Measurements from ENCODE around the gene MYH7B. TPM values are rescaled to one million over a fixed set of nuclear protein-coding genes. Genes with fewer than 3 reads are reported as not detected.

Gene MYH7B
- total and polyA plus RNA-seq, 2 experiments from 2014 or later: 0.10 to 1.1 TPM

- Histone ChIP-seq H3K36me3 (ENCODE audit: insufficient read depth) (no peaks in the 10 kb centered on the region), H3F3A (replicated peaks; ENCODE audit: low read depth) (no peaks in the 10 kb centered on the region), H3K4me2 (no peak overlapping the region), H2AFZ (no peak overlapping the region), H3K4me3 (no peak overlapping the region), H3K27ac (ENCODE audit: low read depth) (no peak overlapping the region), H3K4me1 (ENCODE audit: insufficient read depth) (no peaks in the 10 kb centered on the region), H3K27me3 (ENCODE audit: insufficient read depth) (no peaks in the 10 kb centered on the region), H3K79me2 (replicated peaks; ENCODE audit: insufficient read depth) (no peaks in the 10 kb centered on the region), H4K20me1 (replicated peaks; ENCODE audit: insufficient read depth) (0 out of 2 replicates have a peak, but pooled peaks cover 3% of the 10 kb centered on the region), H3K9me2 (ENCODE audit: insufficient read depth) (peaks cover 5% of the 10 kb centered on the region; the same call in 1 of the 2 replicates)
- Mint-ChIP-seq H3K36me3 (ENCODE audit: low read depth) (peaks cover 12% of the 10 kb centered on the region; the same call in 2 of the 3 replicates), H3K27me3 (ENCODE audit: insufficient read depth, low read depth, poor library complexity) (peaks cover 3% of the 10 kb centered on the region), H3K9me3 (no peaks in the 10 kb centered on the region), H3K27ac (no peak overlapping the region), H3K4me1 (no peaks in the 10 kb centered on the region), H3K4me3 (no peak overlapping the region)
- TF ChIP-seq STAT1 (IDR thresholded peaks at IDR 0.05; ENCODE audit: unreplicated experiment): no peak
- TF ChIP-seq EZH2phosphoT487 (IDR thresholded peaks at IDR 0.05; ENCODE audit: unreplicated experiment): no peak
- TF ChIP-seq JUNB (IDR thresholded peaks at IDR 0.05; ENCODE audit: unreplicated experiment): no peak
- TF ChIP-seq, protein P1, sequence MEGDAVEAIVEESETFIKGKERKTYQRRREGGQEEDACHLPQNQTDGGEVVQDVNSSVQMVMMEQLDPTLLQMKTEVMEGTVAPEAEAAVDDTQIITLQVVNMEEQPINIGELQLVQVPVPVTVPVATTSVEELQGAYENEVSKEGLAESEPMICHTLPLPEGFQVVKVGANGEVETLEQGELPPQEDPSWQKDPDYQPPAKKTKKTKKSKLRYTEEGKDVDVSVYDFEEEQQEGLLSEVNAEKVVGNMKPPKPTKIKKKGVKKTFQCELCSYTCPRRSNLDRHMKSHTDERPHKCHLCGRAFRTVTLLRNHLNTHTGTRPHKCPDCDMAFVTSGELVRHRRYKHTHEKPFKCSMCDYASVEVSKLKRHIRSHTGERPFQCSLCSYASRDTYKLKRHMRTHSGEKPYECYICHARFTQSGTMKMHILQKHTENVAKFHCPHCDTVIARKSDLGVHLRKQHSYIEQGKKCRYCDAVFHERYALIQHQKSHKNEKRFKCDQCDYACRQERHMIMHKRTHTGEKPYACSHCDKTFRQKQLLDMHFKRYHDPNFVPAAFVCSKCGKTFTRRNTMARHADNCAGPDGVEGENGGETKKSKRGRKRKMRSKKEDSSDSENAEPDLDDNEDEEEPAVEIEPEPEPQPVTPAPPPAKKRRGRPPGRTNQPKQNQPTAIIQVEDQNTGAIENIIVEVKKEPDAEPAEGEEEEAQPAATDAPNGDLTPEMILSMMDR (conservative IDR thresholded peaks at IDR 0.05; ENCODE audit: low read depth in 2 of 2): no peak
- no peak for TF ChIP-seq ZNF114 (CRISPR knock-in tag; IDR thresholded peaks at IDR 0.05)
- TF ChIP-seq ETS1 (IDR thresholded peaks at IDR 0.05): no peak
- no peak for TF ChIP-seq ZNF331 (CRISPR knock-in tag; IDR thresholded peaks at IDR 0.05; ENCODE audit: low read depth)
- TF ChIP-seq POLR2AphosphoS5 (IDR thresholded peaks at IDR 0.05; ENCODE audit: low read depth): no peak
- TF ChIP-seq NANOG (IDR thresholded peaks at IDR 0.05; ENCODE audit: borderline replicate concordance): no peak
- TF ChIP-seq, protein P2, sequence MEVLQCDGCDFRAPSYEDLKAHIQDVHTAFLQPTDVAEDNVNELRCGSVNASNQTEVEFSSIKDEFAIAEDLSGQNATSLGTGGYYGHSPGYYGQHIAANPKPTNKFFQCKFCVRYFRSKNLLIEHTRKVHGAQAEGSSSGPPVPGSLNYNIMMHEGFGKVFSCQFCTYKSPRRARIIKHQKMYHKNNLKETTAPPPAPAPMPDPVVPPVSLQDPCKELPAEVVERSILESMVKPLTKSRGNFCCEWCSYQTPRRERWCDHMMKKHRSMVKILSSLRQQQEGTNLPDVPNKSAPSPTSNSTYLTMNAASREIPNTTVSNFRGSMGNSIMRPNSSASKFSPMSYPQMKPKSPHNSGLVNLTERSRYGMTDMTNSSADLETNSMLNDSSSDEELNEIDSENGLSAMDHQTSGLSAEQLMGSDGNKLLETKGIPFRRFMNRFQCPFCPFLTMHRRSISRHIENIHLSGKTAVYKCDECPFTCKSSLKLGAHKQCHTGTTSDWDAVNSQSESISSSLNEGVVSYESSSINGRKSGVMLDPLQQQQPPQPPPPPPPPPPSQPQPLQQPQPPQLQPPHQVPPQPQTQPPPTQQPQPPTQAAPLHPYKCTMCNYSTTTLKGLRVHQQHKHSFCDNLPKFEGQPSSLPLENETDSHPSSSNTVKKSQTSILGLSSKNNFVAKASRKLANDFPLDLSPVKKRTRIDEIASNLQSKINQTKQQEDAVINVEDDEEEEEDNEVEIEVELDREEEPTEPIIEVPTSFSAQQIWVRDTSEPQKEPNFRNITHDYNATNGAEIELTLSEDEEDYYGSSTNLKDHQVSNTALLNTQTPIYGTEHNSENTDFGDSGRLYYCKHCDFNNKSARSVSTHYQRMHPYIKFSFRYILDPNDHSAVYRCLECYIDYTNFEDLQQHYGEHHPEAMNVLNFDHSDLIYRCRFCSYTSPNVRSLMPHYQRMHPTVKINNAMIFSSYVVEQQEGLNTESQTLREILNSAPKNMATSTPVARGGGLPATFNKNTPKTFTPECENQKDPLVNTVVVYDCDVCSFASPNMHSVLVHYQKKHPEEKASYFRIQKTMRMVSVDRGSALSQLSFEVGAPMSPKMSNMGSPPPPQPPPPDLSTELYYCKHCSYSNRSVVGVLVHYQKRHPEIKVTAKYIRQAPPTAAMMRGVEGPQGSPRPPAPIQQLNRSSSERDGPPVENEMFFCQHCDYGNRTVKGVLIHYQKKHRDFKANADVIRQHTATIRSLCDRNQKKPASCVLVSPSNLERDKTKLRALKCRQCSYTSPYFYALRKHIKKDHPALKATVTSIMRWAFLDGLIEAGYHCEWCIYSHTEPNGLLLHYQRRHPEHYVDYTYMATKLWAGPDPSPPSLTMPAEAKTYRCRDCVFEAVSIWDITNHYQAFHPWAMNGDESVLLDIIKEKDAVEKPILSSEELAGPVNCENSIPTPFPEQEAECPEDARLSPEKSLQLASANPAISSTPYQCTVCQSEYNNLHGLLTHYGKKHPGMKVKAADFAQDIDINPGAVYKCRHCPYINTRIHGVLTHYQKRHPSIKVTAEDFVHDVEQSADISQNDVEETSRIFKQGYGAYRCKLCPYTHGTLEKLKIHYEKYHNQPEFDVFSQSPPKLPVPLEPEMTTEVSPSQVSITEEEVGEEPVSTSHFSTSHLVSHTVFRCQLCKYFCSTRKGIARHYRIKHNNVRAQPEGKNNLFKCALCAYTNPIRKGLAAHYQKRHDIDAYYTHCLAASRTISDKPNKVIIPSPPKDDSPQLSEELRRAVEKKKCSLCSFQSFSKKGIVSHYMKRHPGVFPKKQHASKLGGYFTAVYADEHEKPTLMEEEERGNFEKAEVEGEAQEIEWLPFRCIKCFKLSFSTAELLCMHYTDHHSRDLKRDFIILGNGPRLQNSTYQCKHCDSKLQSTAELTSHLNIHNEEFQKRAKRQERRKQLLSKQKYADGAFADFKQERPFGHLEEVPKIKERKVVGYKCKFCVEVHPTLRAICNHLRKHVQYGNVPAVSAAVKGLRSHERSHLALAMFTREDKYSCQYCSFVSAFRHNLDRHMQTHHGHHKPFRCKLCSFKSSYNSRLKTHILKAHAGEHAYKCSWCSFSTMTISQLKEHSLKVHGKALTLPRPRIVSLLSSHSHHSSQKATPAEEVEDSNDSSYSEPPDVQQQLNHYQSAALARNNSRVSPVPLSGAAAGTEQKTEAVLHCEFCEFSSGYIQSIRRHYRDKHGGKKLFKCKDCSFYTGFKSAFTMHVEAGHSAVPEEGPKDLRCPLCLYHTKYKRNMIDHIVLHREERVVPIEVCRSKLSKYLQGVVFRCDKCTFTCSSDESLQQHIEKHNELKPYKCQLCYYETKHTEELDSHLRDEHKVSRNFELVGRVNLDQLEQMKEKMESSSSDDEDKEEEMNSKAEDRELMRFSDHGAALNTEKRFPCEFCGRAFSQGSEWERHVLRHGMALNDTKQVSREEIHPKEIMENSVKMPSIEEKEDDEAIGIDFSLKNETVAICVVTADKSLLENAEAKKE (CRISPR knock-in tag; IDR thresholded peaks at IDR 0.05): no peak
- TF ChIP-seq EZH2 (IDR thresholded peaks at IDR 0.05; ENCODE audit: low read depth, unreplicated experiment): no peak
- TF ChIP-seq, protein P3, sequence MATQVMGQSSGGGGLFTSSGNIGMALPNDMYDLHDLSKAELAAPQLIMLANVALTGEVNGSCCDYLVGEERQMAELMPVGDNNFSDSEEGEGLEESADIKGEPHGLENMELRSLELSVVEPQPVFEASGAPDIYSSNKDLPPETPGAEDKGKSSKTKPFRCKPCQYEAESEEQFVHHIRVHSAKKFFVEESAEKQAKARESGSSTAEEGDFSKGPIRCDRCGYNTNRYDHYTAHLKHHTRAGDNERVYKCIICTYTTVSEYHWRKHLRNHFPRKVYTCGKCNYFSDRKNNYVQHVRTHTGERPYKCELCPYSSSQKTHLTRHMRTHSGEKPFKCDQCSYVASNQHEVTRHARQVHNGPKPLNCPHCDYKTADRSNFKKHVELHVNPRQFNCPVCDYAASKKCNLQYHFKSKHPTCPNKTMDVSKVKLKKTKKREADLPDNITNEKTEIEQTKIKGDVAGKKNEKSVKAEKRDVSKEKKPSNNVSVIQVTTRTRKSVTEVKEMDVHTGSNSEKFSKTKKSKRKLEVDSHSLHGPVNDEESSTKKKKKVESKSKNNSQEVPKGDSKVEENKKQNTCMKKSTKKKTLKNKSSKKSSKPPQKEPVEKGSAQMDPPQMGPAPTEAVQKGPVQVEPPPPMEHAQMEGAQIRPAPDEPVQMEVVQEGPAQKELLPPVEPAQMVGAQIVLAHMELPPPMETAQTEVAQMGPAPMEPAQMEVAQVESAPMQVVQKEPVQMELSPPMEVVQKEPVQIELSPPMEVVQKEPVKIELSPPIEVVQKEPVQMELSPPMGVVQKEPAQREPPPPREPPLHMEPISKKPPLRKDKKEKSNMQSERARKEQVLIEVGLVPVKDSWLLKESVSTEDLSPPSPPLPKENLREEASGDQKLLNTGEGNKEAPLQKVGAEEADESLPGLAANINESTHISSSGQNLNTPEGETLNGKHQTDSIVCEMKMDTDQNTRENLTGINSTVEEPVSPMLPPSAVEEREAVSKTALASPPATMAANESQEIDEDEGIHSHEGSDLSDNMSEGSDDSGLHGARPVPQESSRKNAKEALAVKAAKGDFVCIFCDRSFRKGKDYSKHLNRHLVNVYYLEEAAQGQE (IDR thresholded peaks at IDR 0.05; ENCODE audit: unreplicated experiment): no peak
- no peak for TF ChIP-seq CREB1 (CRISPR knock-in tag; IDR thresholded peaks at IDR 0.05; ENCODE audit: low read depth)
- ATAC-seq: no peak
- no peak for DNase-seq (ENCODE audit: low spot score)
These were observed 38.8 kb upstream of the MYH7B start for GRCh38 chr20:34916774-34917354.

Measured in GM23338 (cell line).